ENCODE data around the gene NONO. TPM values are rescaled to one million over a fixed set of nuclear protein-coding genes. Genes with fewer than 3 reads are reported as not detected.
"Not testable (repeated sequence)": the region's sequence is repeated elsewhere in the genome, so short reads cannot be mapped to it uniquely, and the experiment has no call there.

The NONO gene
- total RNA-seq, 2 donors from 2014 or later: 266 to 287 TPM

DNA sequence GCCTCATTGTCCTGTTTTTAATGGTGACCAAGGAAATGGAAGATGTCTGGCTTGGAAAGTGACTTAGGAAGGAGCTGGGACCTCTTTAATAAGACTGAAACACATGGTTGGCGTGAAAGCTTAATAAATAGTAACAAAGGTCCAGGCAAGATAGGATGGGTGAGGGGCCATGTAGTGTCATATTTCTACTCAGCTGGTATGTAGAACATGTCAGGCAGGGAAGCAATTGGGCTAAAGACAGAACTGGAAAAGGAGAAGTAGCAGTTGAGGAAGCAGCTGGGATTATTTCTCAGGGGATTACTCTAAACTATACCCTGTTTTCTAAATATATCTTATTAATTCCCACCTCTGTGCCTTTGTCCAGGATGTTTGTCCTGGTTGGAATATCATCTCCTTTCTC lies 36.7 kb downstream of the NONO start:
- WGBS: 78% methylated on average over 1 of the region's 1 CpG

DNA sequence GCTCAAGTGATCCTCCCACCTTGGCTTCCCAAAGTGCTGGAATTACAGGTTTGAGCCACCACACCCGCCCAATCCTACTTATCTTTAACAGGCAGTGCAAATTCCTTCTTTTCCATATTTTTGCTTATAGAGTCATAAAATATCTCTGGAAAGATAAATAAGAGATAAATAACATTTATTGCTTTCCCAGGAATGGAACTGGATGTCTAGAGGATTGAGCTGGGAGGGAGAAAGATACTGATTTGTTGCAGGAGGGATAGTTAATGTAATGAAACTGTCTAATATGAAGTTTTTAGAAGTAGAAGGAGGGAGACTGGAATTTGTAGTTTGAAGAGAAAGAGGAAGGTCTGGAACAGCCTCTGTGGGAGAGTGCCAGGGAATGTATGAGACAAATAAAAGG lies 38.3 kb downstream of the NONO start:
- no peaks in the 10 kb centered on the region for H3K27me3 ChIP-seq (replicated peaks; ENCODE audit: insufficient read depth)
- DNase-seq (ENCODE audit: low spot score): no peak
- TF ChIP-seq POLR2A (IDR thresholded peaks at IDR 0.05) (no peak), POLR2AphosphoS5 (IDR thresholded peaks at IDR 0.05) (no peak)
- TF ChIP-seq, protein P1, sequence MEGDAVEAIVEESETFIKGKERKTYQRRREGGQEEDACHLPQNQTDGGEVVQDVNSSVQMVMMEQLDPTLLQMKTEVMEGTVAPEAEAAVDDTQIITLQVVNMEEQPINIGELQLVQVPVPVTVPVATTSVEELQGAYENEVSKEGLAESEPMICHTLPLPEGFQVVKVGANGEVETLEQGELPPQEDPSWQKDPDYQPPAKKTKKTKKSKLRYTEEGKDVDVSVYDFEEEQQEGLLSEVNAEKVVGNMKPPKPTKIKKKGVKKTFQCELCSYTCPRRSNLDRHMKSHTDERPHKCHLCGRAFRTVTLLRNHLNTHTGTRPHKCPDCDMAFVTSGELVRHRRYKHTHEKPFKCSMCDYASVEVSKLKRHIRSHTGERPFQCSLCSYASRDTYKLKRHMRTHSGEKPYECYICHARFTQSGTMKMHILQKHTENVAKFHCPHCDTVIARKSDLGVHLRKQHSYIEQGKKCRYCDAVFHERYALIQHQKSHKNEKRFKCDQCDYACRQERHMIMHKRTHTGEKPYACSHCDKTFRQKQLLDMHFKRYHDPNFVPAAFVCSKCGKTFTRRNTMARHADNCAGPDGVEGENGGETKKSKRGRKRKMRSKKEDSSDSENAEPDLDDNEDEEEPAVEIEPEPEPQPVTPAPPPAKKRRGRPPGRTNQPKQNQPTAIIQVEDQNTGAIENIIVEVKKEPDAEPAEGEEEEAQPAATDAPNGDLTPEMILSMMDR (IDR thresholded peaks at IDR 0.05): no peak
- 40% methylated on average over 1 of the region's 1 CpG for WGBS
- intact Hi-C loops (cut with DNase I): no loop called here
- no peak overlapping the region for H3K27ac ChIP-seq
- no peaks in the 10 kb centered on the region for H3K36me3 ChIP-seq
- no peak overlapping the region for H3K4me3 ChIP-seq
- no peaks in the 10 kb centered on the region for H3K4me1 ChIP-seq (replicated peaks)
- no peaks in the 10 kb centered on the region for H3K9me3 ChIP-seq

More for the DNA sequence above, 36.7 kb downstream of the NONO start:
- H3K4me1 ChIP-seq (replicated peaks): no peaks in the 10 kb centered on the region
- H3K36me3 ChIP-seq: no peaks in the 10 kb centered on the region
- no peak overlapping the region for H3K4me3 ChIP-seq
- TF ChIP-seq, protein P1 (IDR thresholded peaks at IDR 0.05): no peak
- intact Hi-C loops (cut with DNase I): no loop called here
- H3K9me3 ChIP-seq: no peaks in the 10 kb centered on the region
- DNase-seq (ENCODE audit: low spot score): no peak
- H3K27ac ChIP-seq: no peak overlapping the region
- H3K27me3 ChIP-seq (replicated peaks; ENCODE audit: insufficient read depth): no peaks in the 10 kb centered on the region

DNA sequence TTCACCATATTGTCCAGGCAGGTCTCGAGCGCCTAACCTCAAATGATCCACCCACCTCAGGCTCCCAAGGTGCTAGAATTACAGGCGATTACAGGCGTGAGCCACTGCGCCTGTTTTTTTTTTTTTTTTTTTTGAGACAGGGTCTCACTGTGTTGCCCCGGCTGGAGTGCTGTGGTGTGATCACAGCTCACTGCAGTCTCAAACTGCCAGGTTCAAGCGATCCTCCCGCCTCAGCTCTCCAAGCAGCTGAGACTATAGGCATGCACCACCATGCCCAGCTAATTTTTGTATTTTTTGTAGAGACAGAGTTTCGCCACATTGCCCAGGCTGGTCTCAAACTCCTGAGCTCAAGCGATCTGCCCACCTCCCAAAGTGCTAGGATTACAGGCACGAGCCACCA lies 41.0 kb downstream of the NONO start:
- intact Hi-C loops (cut with DNase I); H3K4me3 ChIP-seq; DNase-seq (ENCODE audit: low spot score); H3K9me3 ChIP-seq; H3K27me3 ChIP-seq (replicated peaks; ENCODE audit: insufficient read depth); H3K27ac ChIP-seq; H3K36me3 ChIP-seq; H3K4me1 ChIP-seq (replicated peaks): not testable (repeated sequence)
- 98% methylated on average over 11 of the region's 11 CpGs for whole genome bisulfite sequencing

DNA sequence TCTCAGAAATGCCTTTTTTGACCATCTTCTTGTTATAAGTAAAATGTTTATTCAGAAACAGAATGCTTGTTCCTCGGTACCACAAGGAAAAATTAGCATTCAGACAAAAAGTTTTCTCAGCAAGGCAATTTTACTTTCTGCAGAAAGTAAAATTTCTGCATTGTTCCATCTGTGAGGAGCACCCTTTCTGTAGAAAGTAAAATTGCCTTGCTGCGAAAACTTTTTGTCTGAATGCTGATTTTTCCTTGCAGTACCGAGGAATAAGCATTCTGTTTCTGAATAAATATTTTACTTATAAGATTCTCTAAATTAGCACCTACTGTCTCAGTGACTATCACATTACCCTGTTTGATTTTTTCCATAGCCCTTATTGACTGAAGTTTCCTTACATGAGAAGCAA lies 43.0 kb downstream of the NONO start:
- TF ChIP-seq POLR2AphosphoS5 (IDR thresholded peaks at IDR 0.05) (no peak), POLR2A (IDR thresholded peaks at IDR 0.05) (no peak)
- TF ChIP-seq, protein P1 (IDR thresholded peaks at IDR 0.05): no peak
- no peaks in the 10 kb centered on the region for H3K27me3 ChIP-seq (replicated peaks; ENCODE audit: insufficient read depth)
- intact Hi-C loops (cut with DNase I): no loop called here
- no peak overlapping the region for H3K4me3 ChIP-seq
- no peaks in the 10 kb centered on the region for H3K36me3 ChIP-seq
- 98% methylated on average over 3 of the region's 3 CpGs for WGBS
- DNase-seq (ENCODE audit: low spot score): no peak
- H3K4me1 ChIP-seq (replicated peaks): no peaks in the 10 kb centered on the region
- no peak overlapping the region for H3K27ac ChIP-seq
- H3K9me3 ChIP-seq: no peaks in the 10 kb centered on the region

DNA sequence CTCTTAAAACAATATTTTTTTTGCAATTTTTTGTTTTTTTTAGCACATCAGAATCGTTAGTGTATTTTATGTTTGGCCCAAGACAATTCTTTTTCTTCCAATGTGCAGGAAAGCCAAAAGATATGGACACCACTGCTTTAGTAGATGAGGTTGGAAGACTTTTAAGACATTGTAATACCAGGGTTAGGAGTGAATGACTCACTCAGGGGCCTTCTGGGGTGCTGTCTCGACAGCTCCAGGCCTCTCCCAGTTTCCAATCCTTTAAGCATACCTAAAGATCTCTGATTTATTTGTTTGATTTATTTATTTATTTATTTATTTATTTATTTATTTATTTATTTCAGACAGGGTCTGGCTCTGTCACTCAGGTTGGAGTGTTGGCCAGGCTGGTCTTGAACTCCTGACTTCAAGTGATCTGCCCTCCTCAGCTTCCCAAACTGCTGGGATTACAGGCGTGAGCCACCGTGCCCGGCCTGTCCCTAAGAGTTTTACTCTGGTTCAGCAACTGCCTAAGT lies 65.8 kb downstream of the NONO start:
- DNase-seq (ENCODE audit: low spot score); H3K36me3 ChIP-seq; H3K9me3 ChIP-seq; H3K4me1 ChIP-seq (replicated peaks); H3K27me3 ChIP-seq (replicated peaks; ENCODE audit: insufficient read depth); H3K4me3 ChIP-seq; intact Hi-C loops (cut with DNase I); H3K27ac ChIP-seq: not testable (repeated sequence)
- WGBS: 54% methylated on average over 2 of the region's 5 CpGs

DNA sequence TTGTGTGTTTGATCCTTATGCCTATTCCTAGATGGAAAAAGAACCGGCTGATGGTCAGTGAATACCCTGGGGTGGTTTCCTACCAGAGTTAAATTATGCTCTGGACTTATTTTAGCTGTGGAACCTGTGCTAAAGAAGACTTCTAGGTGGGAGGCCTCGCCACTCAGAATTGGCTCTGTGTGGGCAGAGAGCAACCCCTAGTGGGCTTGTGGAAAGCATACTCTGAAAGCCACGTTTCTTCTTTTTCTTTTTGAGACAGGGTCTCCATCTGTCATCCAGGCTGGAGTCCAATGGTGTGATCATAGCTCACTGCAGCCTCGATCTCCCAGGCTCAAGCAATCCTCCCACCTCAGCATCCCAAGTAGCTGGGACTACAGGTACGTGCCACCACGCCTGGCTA lies 66.4 kb downstream of the NONO start:
- intact Hi-C loops (cut with DNase I); H3K36me3 ChIP-seq; H3K4me1 ChIP-seq (replicated peaks); DNase-seq (ENCODE audit: low spot score); H3K4me3 ChIP-seq; H3K9me3 ChIP-seq; H3K27ac ChIP-seq; H3K27me3 ChIP-seq (replicated peaks; ENCODE audit: insufficient read depth): not testable (repeated sequence)
- WGBS: no CpG with 5 or more reads among the region's 6 CpGs

Other genes starting within 250 kb of the NONO start
- gene SNX12, start 215.3 kb upstream of the NONO start, total RNA-seq: 10 to 100 TPM; 54.5 to 65.5 TPM
- 10 to 100 TPM; 40.4 to 74.0 TPM for gene FOXO4, start 187.8 kb upstream of the NONO start, total RNA-seq
- not detected for gene CXorf65, start 176.9 kb upstream of the NONO start, total RNA-seq
- 1 to 10 TPM in 1 of 2 donors, under 1 TPM in 1; 0.73 to 2.8 TPM for gene IL2RG, start 172.1 kb upstream of the NONO start, total RNA-seq
- gene MED12, start 165.0 kb upstream of the NONO start, total RNA-seq: 10 to 100 TPM; 29.4 to 82.3 TPM
- 1 to 10 TPM; 1.4 to 9.4 TPM for gene NLGN3, start 138.8 kb upstream of the NONO start, total RNA-seq
- 10 to 100 TPM; 28.3 to 57.6 TPM for gene GJB1, start 60.4 kb upstream of the NONO start, total RNA-seq
- gene ZMYM3, start 29.5 kb upstream of the NONO start, total RNA-seq: 10 to 100 TPM; 23.2 to 71.6 TPM
- gene ITGB1BP2, start 18.1 kb downstream of the NONO start, total RNA-seq: 1 to 10 TPM in 1 of 2 donors, under 1 TPM in 1; 0.77 to 6.5 TPM
- gene TAF1, start 82.7 kb downstream of the NONO start, total RNA-seq: 10 to 100 TPM; 27.1 to 67.9 TPM
- 100 to 1,000 TPM in 1 of 2 donors, 10 to 100 TPM in 1; 68.0 to 126 TPM for gene OGT, start 249.5 kb downstream of the NONO start, total RNA-seq